B cell (primary cell): Measurements from ENCODE around the gene FAM186B.

Experiments used
- CTCF ChIP-seq: fragments of 200-600 bp; IDR thresholded peaks from one replicate; pipeline ENCODE4 v1.8.0; 2022; ENCODE audit warnings: antibody characterized with exemption, mild to moderate bottlenecking
- EZH2 ChIP-seq: IDR thresholded peaks from 2 replicates; pipeline ENCODE4 v1.6.1; 2012; ENCODE audit warnings: borderline replicate concordance, low read depth, mild to moderate bottlenecking, moderate library complexity, low read length; ENCODE audit not compliant: insufficient read depth, poor library complexity, severe bottlenecking

GRCh38 chr12:49537752-49538509 lies 67.5 kb downstream of the FAM186B start:
- no peak for TF ChIP-seq CTCF
- TF ChIP-seq EZH2, result peak; percentile 2
